GM12873 (cell line): ENCODE measurements around the gene NUP210.

Source experiments
- CTCF ChIP-seq: IDR thresholded peaks from 2 replicates; pipeline ENCODE4 v1.5.1; 2012; ENCODE audit warnings: low read depth, mild to moderate bottlenecking, moderate library complexity, low read length, control low read depth; ENCODE audit not compliant: insufficient read depth; ENCODE audit errors: missing control alignments

The NUP210 gene

GRCh38 chr3:13368834-13369233, 51.3 kb downstream of the NUP210 start:
- TF ChIP-seq CTCF = no peak

- TF ChIP-seq CTCF = no peak
These were observed 52.4 kb downstream of the NUP210 start for GRCh38 chr3:13367728-13368127.

GRCh38 chr3:13365390-13366379, 54.4 kb downstream of the NUP210 start:
- TF ChIP-seq CTCF = no peak

GRCh38 chr3:13364602-13365271, 55.4 kb downstream of the NUP210 start:
- no peak for TF ChIP-seq CTCF

GRCh38 chr3:13362551-13362950, 57.6 kb downstream of the NUP210 start:
- TF ChIP-seq CTCF = no peak

- no peak for TF ChIP-seq CTCF
These were observed 60.2 kb downstream of the NUP210 start for GRCh38 chr3:13359916-13360315.

- no peak for TF ChIP-seq CTCF
These were observed 61.5 kb downstream of the NUP210 start for GRCh38 chr3:13358643-13359042.
